Chondrocyte (in vitro differentiated cells): Measurements from ENCODE around the gene RCAN2. TPM values are rescaled to one million over a fixed set of nuclear protein-coding genes. Genes with fewer than 3 reads are reported as not detected.
"Not testable (repeated sequence)": the region's sequence is repeated elsewhere in the genome, so short reads cannot be mapped to it uniquely, and the experiment has no call there.

Experiments used
- DNase-seq: peaks from one replicate; pipeline ENCODE4 v3.0.0; 2021; ENCODE audit warnings: mixed read lengths, low spot score
- H3K27ac Mint-ChIP-seq: one replicate; pipeline ENCODE4 v1.8.0; 2021; ENCODE audit warnings: mild to moderate bottlenecking, moderate library complexity, mixed read lengths; ENCODE audit not compliant: unreplicated experiment
- H3K27me3 Mint-ChIP-seq: 2 replicates; pipeline ENCODE4 v1.8.0; 2021; ENCODE audit warnings: low read depth, mixed read lengths
- H3K36me3 Mint-ChIP-seq: 2 replicates; pipeline ENCODE4 v1.8.0; 2021; ENCODE audit warnings: low read depth, mixed read lengths
- H3K4me1 Mint-ChIP-seq: 2 replicates; pipeline ENCODE4 v1.8.0; 2021; ENCODE audit warnings: low read depth, mild to moderate bottlenecking, mixed read lengths
- H3K4me3 Mint-ChIP-seq: one replicate; pipeline ENCODE4 v1.8.0; 2021; ENCODE audit warnings: mild to moderate bottlenecking, moderate library complexity, mixed read lengths; ENCODE audit not compliant: unreplicated experiment
- H3K9me3 Mint-ChIP-seq: 2 replicates; pipeline ENCODE4 v1.8.0; 2021; ENCODE audit warnings: low read depth, mixed read lengths
- CTCF ChIP-seq: fragments of 200-600 bp; sonication (generic); IDR thresholded peaks from 2 replicates; pipeline ENCODE4 v1.5.0; 2021; ENCODE audit warnings: antibody characterized with exemption, mild to moderate bottlenecking, moderate library complexity
- total RNA-seq: library from RNA; stranded (reverse); gene quantifications from 3 replicates; pipeline ENCODE4 v1.2.1, GENCODE V29; 2021

Gene RCAN2
- total RNA-seq, 1 donor from 2014 or later: 23.8 TPM

- H3K9me3 Mint-ChIP-seq: peaks cover 5% of the 10 kb centered on the region
- no peak overlapping the region for H3K4me3 Mint-ChIP-seq
- peaks cover 4% of the 10 kb centered on the region for H3K36me3 Mint-ChIP-seq
- no peak for TF ChIP-seq CTCF
- DNase-seq: no peak
- no peaks in the 10 kb centered on the region for H3K27me3 Mint-ChIP-seq
- no peak overlapping the region for H3K27ac Mint-ChIP-seq
- no peaks in the 10 kb centered on the region for H3K4me1 Mint-ChIP-seq
Measured at GRCh38 chr6:46390153-46390876, 100.9 kb downstream of the RCAN2 start.

- H3K4me1 Mint-ChIP-seq, H3K36me3 Mint-ChIP-seq, H3K27ac Mint-ChIP-seq, DNase-seq, H3K9me3 Mint-ChIP-seq, H3K4me3 Mint-ChIP-seq, H3K27me3 Mint-ChIP-seq: not testable (repeated sequence)
Measured at GRCh38 chr6:46387728-46388127, 103.5 kb downstream of the RCAN2 start.

GRCh38 chr6:46381579-46381978 lies 109.7 kb downstream of the RCAN2 start:
- Mint-ChIP-seq H3K27me3 (peaks cover 5% of the 10 kb centered on the region), H3K4me3 (no peak overlapping the region), H3K9me3 (peaks cover 1% of the 10 kb centered on the region), H3K36me3 (peaks cover under 1% of the 10 kb centered on the region), H3K27ac (no peak overlapping the region), H3K4me1 (peaks cover 3% of the 10 kb centered on the region)
- DNase-seq: no peak
- TF ChIP-seq CTCF: no peak

GRCh38 chr6:46381057-46381456 lies 110.2 kb downstream of the RCAN2 start:
- Mint-ChIP-seq H3K4me1 (peaks cover 3% of the 10 kb centered on the region), H3K27me3 (peaks cover 5% of the 10 kb centered on the region), H3K27ac (no peak overlapping the region), H3K36me3 (no peaks in the 10 kb centered on the region), H3K9me3 (no peaks in the 10 kb centered on the region), H3K4me3 (no peak overlapping the region)
- DNase-seq: no peak
- no peak for TF ChIP-seq CTCF

- Mint-ChIP-seq H3K27me3 (peaks cover 5% of the 10 kb centered on the region), H3K4me3 (no peak overlapping the region), H3K27ac (no peak overlapping the region), H3K9me3 (no peaks in the 10 kb centered on the region), H3K4me1 (peaks cover 3% of the 10 kb centered on the region), H3K36me3 (no peaks in the 10 kb centered on the region)
- no peak for TF ChIP-seq CTCF
- DNase-seq: no peak
Measured at GRCh38 chr6:46380152-46380807, 111.0 kb downstream of the RCAN2 start.
